Measurements from ENCODE around the gene PPP4R3B.

- TF ChIP-seq, protein P1, sequence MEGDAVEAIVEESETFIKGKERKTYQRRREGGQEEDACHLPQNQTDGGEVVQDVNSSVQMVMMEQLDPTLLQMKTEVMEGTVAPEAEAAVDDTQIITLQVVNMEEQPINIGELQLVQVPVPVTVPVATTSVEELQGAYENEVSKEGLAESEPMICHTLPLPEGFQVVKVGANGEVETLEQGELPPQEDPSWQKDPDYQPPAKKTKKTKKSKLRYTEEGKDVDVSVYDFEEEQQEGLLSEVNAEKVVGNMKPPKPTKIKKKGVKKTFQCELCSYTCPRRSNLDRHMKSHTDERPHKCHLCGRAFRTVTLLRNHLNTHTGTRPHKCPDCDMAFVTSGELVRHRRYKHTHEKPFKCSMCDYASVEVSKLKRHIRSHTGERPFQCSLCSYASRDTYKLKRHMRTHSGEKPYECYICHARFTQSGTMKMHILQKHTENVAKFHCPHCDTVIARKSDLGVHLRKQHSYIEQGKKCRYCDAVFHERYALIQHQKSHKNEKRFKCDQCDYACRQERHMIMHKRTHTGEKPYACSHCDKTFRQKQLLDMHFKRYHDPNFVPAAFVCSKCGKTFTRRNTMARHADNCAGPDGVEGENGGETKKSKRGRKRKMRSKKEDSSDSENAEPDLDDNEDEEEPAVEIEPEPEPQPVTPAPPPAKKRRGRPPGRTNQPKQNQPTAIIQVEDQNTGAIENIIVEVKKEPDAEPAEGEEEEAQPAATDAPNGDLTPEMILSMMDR (IDR thresholded peaks at IDR 0.05), result no peak
- no peak for TF ChIP-seq EP300 (IDR thresholded peaks at IDR 0.05)
Observed at GRCh38 chr2:55567298-55567697, 50.1 kb downstream of the PPP4R3B start.
